COR-L47 (cell line): ENCODE results near the gene ADGRV1.
"Not testable (repeated sequence)": the region's sequence is repeated elsewhere in the genome, so short reads cannot be mapped to it uniquely, and the experiment has no call there.

Experiments
- DNase-seq: peaks from one replicate; lab custom pipeline; 2025; lab: John Stamatoyannopoulos, UW

The ADGRV1 gene

DNA sequence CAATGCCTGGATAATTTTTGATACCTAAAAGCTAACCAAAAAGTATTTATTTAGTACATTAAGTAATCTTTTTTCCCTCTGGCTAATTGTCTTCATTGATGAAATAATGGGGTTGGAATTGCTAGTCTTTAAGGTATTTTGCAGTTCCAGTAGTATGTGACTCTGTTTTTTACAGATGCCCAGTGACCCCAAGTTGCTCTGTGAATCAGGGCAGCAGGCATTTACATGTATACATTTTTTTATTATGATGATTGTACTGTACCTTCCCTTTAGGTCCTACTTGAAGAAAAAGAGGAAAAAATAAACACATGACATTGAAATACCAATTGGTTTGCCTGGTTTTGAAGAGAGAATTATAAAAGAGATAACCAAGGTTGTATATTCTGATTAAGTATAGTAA, 385.5 kb downstream of the ADGRV1 start:
- no peak for DNase-seq

DNA sequence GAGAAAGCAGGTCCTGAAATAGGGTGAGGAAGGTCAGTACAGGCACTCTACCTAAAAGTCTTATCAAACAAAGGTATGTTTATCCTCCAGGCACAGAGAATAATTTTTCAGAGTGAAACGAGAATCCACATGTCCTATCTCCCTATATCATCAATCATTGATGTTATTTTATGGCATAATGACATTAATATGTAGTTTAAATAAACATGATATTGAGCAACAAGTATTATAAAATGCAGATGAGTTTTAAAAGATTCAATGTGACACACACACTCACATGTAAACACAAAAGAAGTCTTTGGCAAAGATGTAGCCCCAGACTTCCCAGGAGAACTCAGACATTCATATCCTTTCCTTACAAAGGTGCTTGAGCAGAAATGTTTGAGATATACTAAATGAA, 389.1 kb downstream of the ADGRV1 start:
- DNase-seq, result no peak

DNA sequence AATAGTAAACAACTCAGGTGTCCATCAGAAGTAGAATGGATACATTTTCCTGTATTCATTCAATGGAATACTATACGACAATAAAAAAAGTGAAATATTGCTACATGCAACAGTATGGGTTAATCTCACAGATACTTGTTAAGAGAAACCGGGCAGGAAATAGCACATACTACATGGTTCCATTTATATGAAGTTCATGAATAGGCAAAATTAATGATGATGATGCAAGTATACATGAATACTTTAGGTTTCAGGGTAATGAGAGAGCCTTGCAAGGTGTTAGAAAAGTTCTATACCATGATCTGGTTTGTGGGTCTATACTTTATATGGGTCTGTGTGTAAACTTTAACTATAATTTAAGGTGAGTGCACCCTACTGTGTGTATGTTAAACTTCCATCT, 390.4 kb downstream of the ADGRV1 start:
- DNase-seq, result no peak

DNA sequence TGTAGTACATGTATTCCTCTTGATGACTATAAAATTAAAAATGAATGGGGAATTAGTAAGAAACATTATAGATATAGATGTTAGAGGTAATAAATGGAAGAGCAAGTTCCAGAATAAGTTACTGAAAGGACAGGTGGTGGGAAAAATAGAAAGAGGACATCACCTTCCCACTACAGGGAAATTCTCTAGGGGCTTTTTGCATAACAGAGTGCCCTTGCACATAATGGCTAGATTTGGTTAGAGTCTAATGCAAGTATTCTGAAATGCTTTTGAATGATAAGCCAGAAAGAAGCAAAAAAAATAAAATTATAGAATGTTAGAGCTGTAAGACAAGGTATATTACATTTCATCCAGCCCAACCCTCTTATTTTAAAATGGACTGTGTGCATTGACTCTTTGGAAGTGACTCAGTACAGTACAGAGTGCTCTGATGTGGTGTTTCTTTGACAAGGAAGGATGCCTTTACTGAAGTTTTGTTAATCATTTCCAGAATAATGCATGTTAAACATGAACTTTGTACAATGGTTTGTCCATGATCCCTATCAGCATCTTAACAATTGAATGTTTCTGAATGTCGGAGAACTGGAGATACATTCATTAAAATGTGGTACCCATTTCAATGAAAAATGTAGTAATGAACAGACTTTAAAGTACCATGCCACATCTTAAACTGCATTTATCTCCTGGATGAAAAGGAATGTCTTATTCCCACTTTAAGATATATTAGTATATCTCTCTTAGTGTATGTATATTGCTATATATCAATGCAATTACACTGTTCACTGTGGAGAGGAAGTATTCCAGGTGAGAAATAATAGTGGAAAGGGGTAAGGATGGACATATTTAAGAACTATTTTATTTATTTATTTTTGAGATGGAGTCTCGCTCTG, 391.1 kb downstream of the ADGRV1 start:
- DNase-seq, result no peak

DNA sequence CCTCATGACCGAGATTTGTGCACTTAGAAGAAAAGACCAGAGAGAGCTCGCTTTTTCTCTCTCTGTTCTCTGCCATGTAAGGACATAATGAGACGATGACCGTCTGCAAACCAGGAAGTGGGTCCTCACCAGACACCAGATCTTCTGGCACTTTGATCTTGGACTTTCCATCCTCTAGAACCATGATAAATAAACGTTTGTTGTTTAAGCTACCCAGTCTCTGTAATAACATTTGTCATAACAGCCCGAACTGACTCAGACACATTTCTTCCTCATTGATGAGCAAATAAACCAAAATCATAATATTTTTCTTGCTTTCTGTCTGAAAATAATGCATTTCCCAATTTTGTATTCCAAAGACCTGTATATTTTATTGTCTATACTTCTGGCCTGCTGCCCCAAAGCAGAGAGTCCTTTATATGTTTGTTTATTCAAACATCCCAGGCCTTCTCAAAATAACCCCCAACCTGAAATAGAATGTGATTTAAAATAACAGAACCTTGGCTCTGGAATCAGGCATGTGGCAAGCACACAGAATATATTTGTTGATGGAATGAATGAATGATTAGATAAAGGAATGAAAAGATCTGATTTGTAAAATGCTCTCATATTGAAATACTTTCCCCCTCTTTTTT, 396.5 kb downstream of the ADGRV1 start:
- DNase-seq, result no peak

DNA sequence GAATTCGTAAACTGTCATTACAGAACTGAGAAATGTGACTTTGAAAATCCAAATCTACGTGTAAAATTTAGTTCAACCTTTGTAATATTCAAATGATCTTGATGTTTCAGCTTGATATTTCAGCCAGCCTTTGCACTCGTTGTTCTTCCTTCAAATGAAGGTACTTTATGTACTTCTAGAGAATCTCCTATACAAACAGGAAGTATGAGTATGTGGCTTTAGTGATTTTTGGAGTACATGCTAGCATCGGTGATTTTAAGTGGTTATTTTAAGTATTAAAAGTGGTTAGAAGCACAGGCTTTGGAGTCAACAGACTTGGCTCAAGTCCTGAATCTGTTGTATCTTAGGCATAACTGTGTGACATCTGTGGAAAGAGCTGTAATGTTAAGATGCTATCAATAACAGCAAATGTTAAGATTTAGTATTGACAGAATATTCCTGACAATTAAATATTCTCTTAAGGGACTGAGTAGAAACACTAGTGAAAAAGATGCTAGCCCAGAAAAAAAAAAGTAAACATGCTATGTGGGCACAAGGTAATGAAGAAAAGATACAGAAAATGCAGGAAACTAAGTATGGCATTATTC, 398.0 kb downstream of the ADGRV1 start:
- no peak for DNase-seq

DNA sequence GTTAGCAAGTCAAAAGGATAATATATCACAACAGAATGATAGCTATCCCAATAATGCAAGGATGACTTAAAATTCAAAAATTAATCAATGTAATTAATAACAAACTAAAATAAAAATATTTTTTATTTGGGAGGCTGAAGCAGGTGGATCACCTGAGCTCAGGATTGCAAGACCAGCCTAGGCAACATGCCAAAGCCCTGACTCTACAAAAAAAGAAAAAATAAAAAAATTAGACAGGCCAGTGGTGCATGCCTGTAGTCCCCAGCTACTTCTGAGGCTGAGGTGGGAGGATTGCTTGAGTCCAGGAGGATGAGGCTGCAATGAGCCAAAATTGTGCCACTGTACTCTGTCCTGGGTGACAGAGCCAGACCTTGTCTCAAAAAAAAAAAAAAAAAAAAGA, 399.3 kb downstream of the ADGRV1 start:
- no peak for DNase-seq

DNA sequence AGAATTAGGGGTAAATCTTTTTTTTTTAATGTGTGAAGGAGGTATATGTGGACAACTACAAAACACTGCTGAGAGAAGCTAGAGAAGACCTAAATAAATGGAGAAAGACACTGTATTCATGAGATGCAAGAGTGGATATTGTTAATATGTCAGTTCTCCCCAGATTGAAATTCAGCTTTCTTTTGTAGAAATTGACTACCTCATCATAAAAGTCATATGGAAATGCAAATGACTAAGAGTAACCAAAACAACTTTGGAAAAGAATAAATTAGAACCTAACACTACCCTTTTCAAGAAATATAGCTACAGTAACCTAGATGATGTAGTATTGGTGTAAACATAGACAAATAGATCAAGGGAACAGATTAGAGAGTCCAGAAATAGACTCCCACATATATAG, 400.7 kb downstream of the ADGRV1 start:
- no peak for DNase-seq

DNA sequence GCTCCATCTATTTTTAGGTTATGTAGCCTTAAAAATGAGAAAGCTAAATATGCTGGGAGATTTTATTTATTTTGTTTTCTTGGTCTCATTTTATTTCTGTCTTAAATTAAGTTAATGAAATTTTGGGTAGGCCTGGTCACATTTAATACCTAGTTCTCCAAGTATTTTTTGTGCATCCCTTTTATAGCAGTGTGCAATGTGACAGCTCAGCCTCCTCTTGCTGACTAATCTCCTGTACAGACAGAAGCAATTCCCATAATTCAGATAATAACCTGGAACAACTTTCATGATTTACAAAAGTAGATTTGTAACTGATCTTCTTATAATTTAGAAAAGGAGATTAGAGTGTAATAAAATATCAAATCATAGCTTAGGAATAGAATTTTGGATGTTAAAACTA, 403.9 kb downstream of the ADGRV1 start:
- DNase-seq, result no peak

DNA sequence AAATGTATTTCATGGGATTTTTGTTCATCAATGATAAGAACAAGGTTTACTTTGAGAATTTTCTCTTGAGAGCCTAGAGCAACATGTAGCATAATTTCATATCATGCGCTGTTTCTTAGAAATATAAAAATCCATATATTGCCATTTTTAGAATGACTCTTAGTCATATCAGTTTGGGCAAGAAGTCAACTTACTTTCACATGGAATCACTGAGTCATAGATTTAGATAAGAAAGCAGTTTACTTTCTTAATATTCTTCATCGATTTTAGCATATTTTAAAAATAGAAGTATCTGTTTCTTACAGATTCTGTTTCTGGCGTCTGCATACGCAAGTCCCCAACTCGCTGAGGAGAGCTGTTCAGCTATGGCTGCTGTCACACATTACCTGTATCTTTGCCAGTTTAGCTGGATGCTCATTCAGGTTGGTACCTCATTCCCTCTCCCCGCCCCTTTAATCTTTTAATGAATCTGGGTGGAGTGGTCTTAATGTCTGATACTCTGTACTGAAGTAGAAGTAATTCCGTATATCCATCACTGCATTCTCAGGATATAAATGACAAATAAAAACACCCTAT, 406.6 kb downstream of the ADGRV1 start:
- DNase-seq, result no peak

DNA sequence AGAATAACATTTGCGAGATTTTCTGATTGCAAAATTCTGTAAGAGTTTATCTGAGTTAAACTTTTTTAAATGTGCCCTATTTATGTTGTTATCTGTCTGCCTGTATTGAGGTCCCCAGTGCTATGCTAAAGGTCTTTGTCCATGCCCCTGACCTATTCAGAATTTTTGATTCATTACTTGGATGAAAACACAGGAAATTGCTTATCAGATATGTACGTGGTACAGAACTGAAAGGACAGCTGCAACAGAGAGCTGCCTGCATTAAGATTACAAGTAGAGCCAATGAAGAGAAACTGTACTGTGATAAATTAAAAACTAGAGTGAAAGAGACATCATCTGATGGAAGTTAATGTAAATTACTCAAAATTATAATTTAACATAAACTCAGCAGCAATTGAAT, 408.8 kb downstream of the ADGRV1 start:
- no peak for DNase-seq

DNA sequence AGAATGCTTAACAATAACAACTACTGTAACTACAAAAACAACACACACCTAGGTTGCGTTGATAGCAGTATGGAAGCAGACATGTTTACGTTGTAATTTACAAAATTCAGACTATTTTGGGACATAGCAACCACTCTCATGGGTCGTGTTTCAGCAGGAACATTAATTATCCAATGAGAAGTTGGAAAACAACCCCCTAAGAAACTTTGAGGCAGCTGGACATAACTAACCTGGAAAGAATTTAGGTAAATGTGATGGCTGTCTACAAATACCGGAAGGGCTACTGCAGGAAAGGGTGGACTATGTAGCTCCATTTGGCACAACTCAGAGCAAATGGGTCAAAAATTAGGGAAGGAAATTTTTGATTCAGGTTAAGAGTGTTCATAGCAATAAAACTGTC, 409.3 kb downstream of the ADGRV1 start:
- DNase-seq, result no peak

DNA sequence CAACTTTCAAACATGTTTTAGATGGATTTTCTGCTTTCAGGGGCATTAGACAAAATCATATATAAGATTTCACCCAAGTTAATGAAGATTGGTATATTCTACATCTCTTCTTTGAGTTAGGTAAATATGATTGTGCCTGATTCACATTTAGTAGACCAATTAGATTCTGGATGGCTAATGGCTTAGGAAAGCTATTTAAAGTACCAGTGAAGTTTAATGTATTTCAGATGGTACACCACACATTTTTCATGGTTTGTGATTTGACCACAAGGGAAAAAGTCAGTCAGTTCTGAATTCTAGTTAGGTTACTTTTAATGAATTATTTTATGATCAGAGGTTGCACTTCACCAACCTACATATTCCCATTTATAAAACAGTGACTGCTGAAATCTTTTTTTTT, 409.7 kb downstream of the ADGRV1 start:
- DNase-seq, result no peak

DNA sequence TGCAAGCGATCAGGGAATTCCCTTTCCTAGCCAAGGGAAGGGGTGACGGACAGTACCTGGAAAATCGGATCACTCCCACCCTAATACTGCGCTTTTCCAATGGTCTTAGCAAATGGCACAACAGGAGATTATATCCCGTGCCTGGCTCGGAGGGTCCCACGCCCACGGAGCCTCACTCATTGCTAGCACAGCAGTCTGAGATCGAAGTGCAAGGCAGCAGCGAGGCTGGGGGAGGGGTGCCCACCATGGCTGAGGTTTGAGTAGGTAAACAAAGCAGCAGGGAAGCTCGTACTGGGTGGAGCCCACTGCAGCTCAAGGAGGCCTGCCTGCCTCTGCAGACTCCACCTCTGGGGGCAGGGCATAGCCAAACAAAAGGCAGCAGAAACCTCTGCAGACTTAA, 411.3 kb downstream of the ADGRV1 start:
- not testable (repeated sequence) for DNase-seq

DNA sequence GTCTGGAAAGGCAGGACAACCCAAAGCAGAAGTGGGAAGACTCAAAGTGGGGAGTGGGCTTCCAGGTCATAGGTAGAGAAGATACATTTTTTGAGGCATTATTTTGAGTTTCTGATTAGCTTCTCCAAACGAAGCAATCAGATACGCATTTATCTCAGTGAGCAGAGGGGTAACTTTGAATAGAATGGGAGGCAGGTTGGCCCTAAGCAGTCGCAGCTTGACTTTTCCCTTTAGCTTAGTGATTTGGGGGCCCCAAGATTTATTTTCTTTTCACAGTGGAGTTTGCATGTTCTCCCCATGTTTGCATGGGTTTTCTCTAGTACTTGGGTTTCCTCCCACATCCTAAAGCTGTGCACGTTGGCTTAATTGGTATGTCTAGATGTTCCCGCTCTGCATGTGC, 422.6 kb downstream of the ADGRV1 start:
- DNase-seq, result no peak

DNA sequence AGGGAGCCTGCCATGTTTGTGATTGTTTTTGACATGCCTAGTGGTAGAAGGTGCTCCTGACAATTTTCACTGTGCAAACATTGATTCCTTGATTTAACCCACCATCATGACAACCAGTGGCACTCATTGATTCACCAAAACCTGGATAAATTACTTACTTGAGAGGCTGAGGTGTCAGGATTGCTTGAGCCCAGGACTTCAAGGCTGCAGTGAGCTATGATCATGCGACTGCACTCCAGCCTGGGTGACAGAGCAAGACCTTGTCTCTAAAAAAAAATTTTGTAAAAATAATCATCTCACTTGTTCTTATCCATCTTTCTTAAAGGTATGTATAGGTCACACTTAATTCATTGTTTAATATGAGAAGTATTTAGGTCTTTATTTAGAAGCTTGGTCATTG, 423.2 kb downstream of the ADGRV1 start:
- DNase-seq, result no peak

DNA sequence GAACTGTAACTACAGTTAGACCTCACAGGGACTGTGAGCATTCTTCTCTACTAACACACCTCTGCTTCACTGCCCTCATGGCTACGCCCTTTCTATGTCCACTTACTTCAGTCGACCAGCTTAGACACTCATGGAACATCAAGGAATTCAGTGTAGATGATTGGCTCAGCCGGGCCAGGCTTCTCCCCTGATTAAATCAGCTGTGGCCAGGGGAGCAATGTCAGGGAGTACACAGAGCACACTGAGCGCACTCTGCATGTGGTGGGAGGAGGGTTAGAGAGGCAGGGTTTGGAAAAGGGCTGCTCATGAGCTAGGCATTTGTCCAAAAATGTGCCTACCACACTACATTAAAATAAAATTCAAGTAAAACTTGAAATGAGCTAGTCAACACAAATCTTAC, 424.0 kb downstream of the ADGRV1 start:
- DNase-seq, result no peak

DNA sequence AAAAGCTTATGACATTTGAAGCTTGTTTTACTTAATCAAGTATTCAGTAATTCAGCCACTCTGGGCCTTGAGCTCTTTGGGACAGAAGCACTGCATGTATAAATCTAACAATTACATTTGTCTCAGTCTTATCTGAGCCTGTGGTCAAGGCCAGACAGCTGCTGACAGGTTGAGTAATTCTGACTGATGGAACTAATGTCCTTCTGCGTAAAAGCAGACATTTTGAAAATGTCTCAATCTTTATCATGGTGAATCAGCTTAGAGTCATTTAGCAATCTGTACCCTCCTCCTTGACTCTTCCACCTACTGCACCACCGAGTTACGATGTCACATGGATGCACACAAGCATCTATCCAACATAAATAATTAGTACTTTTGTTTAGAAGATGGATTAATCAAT, 424.6 kb downstream of the ADGRV1 start:
- no peak for DNase-seq

DNA sequence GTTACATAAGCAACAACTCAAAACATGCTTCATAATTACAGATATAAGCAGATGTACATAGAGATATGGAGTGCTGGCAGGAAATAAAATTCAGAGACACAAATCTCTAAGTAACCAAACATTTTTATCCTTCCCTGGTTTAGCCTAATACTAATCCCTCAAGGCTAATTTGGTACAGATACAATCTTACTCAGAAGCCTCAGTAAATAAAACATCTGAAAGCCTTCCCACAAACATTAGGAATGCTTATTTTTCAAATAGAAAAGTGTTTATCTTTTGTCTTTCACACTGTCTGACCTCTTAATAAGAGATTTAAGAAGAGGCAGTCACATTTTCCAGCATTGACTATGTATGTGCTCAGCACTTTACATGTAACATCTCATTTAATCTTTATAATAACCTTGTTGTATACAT, 425.1 kb downstream of the ADGRV1 start:
- DNase-seq, result no peak

DNA sequence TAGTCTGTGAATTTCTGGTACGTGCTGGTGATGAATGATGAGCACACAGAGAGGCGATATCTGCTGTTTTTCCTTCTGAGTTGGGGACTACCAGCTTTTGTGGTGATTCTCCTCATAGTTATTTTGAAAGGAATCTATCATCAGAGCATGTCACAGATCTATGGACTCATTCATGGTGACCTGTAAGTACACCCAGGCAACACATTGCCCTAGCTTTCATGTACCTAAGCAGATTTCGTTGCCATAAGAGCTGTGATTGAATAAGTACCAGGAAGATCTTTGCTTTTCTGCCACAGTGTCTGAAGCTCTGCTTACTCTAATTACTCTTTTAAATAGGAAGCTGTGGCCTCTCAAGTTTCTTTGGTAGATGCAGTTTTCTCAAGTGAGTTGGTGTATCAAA, 426.7 kb downstream of the ADGRV1 start:
- no peak for DNase-seq

DNA sequence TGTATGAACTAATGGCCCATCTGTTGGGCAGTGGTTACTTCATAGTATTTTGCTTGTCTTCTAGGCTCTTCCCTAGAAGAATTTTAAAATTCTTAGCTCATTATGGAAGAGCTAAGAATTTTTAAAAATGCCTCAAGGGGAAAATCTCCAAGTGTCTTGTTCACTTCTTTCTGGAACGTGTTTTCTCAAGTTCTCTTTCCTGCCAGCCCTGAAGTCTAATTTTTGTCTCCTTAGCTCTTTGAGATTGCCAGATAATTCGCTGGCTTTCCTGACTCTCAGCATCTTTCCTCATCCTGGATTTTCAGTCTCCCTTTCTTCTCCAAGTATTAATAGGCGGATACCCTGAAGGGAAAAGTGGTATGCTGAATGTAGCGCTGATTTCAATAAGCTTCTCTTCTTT, 429.1 kb downstream of the ADGRV1 start:
- no peak for DNase-seq

DNA sequence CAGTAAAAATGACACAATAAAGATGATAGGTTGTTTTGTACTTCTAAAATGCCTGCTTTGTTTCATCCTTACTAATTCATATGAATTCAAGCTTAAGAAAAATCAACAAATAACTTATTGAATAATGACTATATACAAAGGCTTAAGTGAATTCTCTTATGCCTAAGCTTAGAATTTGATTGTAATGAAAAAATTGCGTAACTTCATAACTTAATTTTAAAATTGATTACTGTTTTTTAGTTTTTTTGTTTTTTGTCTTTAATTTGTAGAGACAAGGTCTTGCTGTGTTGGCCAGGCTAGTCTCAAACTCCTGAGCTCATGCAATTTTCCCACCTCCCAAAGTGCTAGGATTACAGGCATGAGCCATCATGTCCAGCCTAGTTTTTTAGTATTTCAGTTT, 432.6 kb downstream of the ADGRV1 start:
- DNase-seq, result no peak

DNA sequence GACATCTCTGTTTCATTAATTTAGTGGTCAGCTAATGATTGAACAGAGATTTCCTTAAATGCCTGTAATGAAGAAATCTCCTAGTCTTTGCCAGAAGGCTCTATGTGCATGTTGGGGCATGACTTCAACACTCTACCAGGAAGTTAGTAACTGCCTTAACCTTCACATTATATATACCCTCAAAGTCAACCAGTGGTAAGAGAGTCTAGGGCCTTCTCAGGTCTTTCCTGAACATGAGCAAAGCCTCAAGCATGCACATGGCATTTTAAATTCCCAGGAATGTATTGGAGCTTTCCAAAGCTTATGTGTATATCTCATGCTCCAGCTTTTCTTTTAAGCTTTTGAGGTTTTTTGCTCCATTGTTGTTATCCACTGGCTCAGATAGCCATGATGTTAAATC, 436.2 kb downstream of the ADGRV1 start:
- DNase-seq, result no peak
